Naive thymus-derived CD4-positive, alpha-beta T cell (primary cell): ENCODE measurements around the gene ARPC2. TPM values are rescaled to one million over a fixed set of nuclear protein-coding genes. Genes with fewer than 3 reads are reported as not detected.

Experiments used
- ATAC-seq: fragments of 150-1000 bp; cut with Tn5 transposase; 2 replicates; pipeline ENCODE4 v1.10.0; 2021; ENCODE audit warnings: mild to moderate bottlenecking, moderate library complexity
- CTCF ChIA-PET: fragments of 350-600 bp; sonication (Branson Sonifier 250); formaldehyde crosslinking; loops from one replicate; lab custom pipeline; 2021; ENCODE audit warnings: antibody characterized with exemption; lab: Charles Lee
- POLR2A ChIA-PET: fragments of 350-600 bp; sonication (Branson Sonifier 250); formaldehyde crosslinking; loops from one replicate; lab custom pipeline; 2021; ENCODE audit warnings: antibody characterized with exemption, inconsistent platforms; lab: Charles Lee
- DNase-seq, 9 donors: peaks; one replicate each; pipeline versions ENCODE4 v3.0.0 to v3.0.0-alpha.2; 2020 to 2022; ENCODE audit warnings: mixed read lengths in 1 of 9
- H3K27ac ChIP-seq: one replicate; pipeline ENCODE4 v1.7.0; 2013; ENCODE audit warnings: mild to moderate bottlenecking, low read depth, low read length, moderate library complexity
- H3K27me3 ChIP-seq, 2 donors: one replicate each; pipeline ENCODE4 v1.7.0; 2013; ENCODE audit warnings: low read length in 2 of 2, mild to moderate bottlenecking in 2 of 2, moderate library complexity in 2 of 2; ENCODE audit not compliant: control insufficient read depth in 2 of 2, insufficient read depth in 2 of 2
- H3K36me3 ChIP-seq, 3 experiments: 1 replicate in 2 of 3; 2 replicates in 1 of 3; pipeline ENCODE4 v1.7.0; 2013; ENCODE audit warnings: low read length in 3 of 3, mild to moderate bottlenecking in 3 of 3, moderate library complexity in 1 of 3; ENCODE audit not compliant: insufficient read depth in 3 of 3, control insufficient read depth in 2 of 3
- H3K4me1 ChIP-seq, 2 donors: one replicate each; pipeline ENCODE4 v1.7.0; 2013; ENCODE audit warnings: low read length in 2 of 2, mild to moderate bottlenecking in 2 of 2, moderate library complexity in 1 of 2; ENCODE audit not compliant: control insufficient read depth in 2 of 2, insufficient read depth in 2 of 2
- H3K4me3 ChIP-seq: 2 replicates; pipeline ENCODE4 v1.7.0; 2013; ENCODE audit warnings: mild to moderate bottlenecking, low read length
- H3K9me3 ChIP-seq, 3 experiments: 1 replicate in 2 of 3; 2 replicates in 1 of 3; pipeline ENCODE4 v1.7.0; 2013; ENCODE audit warnings: low read length in 3 of 3; ENCODE audit not compliant: control insufficient read depth in 2 of 3
- H3K27ac Mint-ChIP-seq, 9 donors: one replicate each; pipeline ENCODE4 v1.8.0; 2020 to 2022; ENCODE audit warnings: mixed read lengths in 9 of 9, mild to moderate bottlenecking in 8 of 9, moderate library complexity in 5 of 9, inconsistent platforms in 2 of 9
- H3K27me3 Mint-ChIP-seq, 5 donors: one replicate each; pipeline ENCODE4 v1.8.0; 2021 to 2022; ENCODE audit warnings: mixed read lengths in 5 of 5, mild to moderate bottlenecking in 1 of 5
- H3K36me3 Mint-ChIP-seq, 5 donors: one replicate each; pipeline ENCODE4 v1.8.0; 2020 to 2022; ENCODE audit warnings: mixed read lengths in 5 of 5, mild to moderate bottlenecking in 3 of 5, inconsistent platforms in 1 of 5
- H3K4me1 Mint-ChIP-seq, 7 donors: one replicate each; pipeline ENCODE4 v1.8.0; 2020 to 2022; ENCODE audit warnings: mixed read lengths in 7 of 7, mild to moderate bottlenecking in 3 of 7, inconsistent platforms in 1 of 7
- H3K4me3 Mint-ChIP-seq, 10 donors: one replicate each; pipeline ENCODE4 v1.8.0; 2020 to 2022; ENCODE audit warnings: mild to moderate bottlenecking in 10 of 10, mixed read lengths in 10 of 10, moderate library complexity in 6 of 10, inconsistent platforms in 2 of 10
- H3K9me3 Mint-ChIP-seq, 11 donors: one replicate each; pipeline ENCODE4 v1.8.0; 2020 to 2022; ENCODE audit warnings: mixed read lengths in 11 of 11, mild to moderate bottlenecking in 4 of 11, inconsistent platforms in 1 of 11, moderate library complexity in 1 of 11
- intact Hi-C, 2 donors: fragments of 100-400 bp; cut with micrococcal nuclease; formaldehyde crosslinking; loops; one replicate each; pipeline ENCODE4 v1.15.1; 2023
- polyA plus RNA-seq, 2 donors: library from polyadenylated mRNA; unstranded; fragments of 300-500 nt; fragmentation: Illumina TruSeq; gene quantifications; one replicate each; pipeline ENCODE4 v1.2.3, GENCODE V29; 2021
- total RNA-seq, 6 experiments: library from RNA in 5 of 6; stranded (reverse) in 5 of 6; gene quantifications; 1 replicate in 5 of 6; 2 replicates in 1 of 6; pipeline ENCODE4 v1.2.3 and lab custom pipeline; 2021 to 2026

Gene ARPC2
- total and polyA plus RNA-seq, 7 experiments from 2014 or later: 330 to 694 (median 477) TPM

DNA sequence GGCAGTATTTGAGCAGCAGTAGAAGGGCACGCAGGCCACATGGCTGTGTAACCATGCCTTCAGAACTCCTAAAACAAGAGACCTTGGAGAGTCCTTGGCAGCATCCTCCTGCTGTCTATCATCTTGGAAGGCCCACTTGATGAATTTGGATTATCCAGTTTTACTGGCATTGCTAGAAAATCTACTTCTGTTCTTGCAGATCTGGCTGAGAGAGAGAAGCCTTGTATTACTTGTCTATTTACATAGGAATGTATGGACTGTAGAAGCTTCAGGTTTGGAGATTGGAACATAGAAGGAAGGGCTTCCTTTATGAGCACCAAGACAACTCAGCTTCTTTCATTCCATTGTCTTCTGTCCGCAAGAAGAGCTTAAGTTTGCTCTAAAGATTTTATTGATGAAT lies 27.7 kb downstream of the ARPC2 start:
- Mint-ChIP-seq H3K9me3 (no peaks in the 10 kb centered on the region), H3K27ac (peak overlapping the region; percentile 0 to 85 (median 39)), H3K4me3 (no peak overlapping the region), H3K4me1 (peaks cover 0 to 28% (median 24%) of the 10 kb centered on the region in 7 donors), H3K27me3 (no peaks in the 10 kb centered on the region), H3K36me3 (peaks cover 4 to 50% (median 24%) of the 10 kb centered on the region in 5 donors)
- peaks cover 49 to 97% (median 66%) of the 10 kb centered on the region in 3 experiments for H3K36me3 ChIP-seq
- no peaks in the 10 kb centered on the region for H3K9me3 ChIP-seq
- no peak for DNase-seq
- POLR2A ChIA-PET: interaction anchor here (0.7 to 1.7 kb wide), 5 partner anchors 18 to 229 kb away, joined by 3 to 5 read pairs (median 3); no protein-coding TSS in a partner anchor
- no peak overlapping the region for H3K4me3 ChIP-seq
- H3K27me3 ChIP-seq: no peaks in the 10 kb centered on the region
- ATAC-seq: no peak
- CTCF ChIA-PET: interaction anchor here (0.6 to 1.3 kb wide), 2 partner anchors 25 to 59 kb away, joined by 3 read pairs; partner anchors contain the start of genes AAMP and PNKD
- H3K4me1 ChIP-seq: peaks cover 4 to 6% of the 10 kb centered on the region in 2 donors
- H3K27ac ChIP-seq: peak overlapping the region; percentile 16
- intact Hi-C loops: no loop called here

DNA sequence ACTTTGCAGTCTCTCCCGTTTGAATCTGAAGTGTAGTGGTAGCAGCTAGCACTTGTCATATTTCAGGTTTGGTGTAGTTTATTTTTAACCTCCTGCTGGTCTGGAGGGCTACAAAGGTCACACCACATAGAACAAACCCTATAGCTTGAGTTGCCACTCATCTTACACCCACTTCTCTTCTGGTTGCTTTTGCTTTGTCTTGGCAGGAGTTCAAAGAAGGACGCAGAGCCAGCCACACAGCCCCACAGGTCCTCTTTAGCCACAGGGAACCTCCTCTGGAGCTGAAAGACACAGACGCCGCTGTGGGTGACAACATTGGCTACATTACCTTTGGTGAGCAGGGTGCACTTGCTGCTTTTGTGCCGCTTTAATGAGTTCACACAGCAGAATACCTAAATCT lies 28.2 kb downstream of the ARPC2 start:
- Mint-ChIP-seq H3K27me3 (no peaks in the 10 kb centered on the region), H3K36me3 (peaks cover 8 to 54% (median 27%) of the 10 kb centered on the region in 5 donors), H3K4me1 (peaks cover 0 to 28% (median 22%) of the 10 kb centered on the region in 7 donors), H3K27ac (peak overlapping the region in 8 of 9 donors; percentile 0 to 85 (median 53)), H3K9me3 (no peaks in the 10 kb centered on the region), H3K4me3 (no peak overlapping the region)
- ATAC-seq (no peak), DNase-seq (no peak)
- peaks cover 55 to 97% (median 72%) of the 10 kb centered on the region in 3 experiments for H3K36me3 ChIP-seq
- H3K27me3 ChIP-seq: no peaks in the 10 kb centered on the region
- peak overlapping the region; percentile 18 for H3K27ac ChIP-seq
- ChIA-PET POLR2A (interaction anchor here (0.7 to 1.7 kb wide), 5 partner anchors 18 to 229 kb away, joined by 3 to 5 read pairs (median 3); no protein-coding TSS in a partner anchor), CTCF (interaction anchor here (1.3 kb wide), 1 partner anchor 60 kb away, joined by 3 read pairs; no protein-coding TSS in a partner anchor)
- no peak overlapping the region for H3K4me3 ChIP-seq
- no peaks in the 10 kb centered on the region for H3K9me3 ChIP-seq
- peaks cover 4 to 6% of the 10 kb centered on the region in 2 donors for H3K4me1 ChIP-seq
- intact Hi-C loops: no loop called here

DNA sequence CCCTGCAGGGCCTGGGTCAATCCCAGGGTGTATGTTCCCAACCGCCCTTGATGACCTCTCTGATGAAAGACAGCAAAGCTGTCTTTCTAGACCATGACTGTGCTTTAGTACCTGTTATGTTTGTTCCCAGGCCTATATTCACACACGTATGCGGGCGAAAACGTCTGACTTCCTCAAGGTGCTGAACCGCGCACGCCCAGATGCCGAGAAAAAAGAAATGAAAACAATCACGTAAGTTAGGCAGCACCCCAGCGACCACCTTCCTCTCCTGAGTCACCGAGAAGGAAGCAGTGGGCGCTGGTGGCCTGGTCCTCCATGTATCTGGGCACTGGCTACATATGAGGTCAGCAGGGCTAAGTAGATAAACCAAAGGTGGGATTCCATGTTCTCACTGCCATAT lies 32.7 kb downstream of the ARPC2 start:
- H3K9me3 Mint-ChIP-seq: no peaks in the 10 kb centered on the region
- DNase-seq: no peak
- H3K36me3 Mint-ChIP-seq: peaks cover 12 to 61% (median 33%) of the 10 kb centered on the region in 5 donors
- H3K9me3 ChIP-seq: no peaks in the 10 kb centered on the region
- peaks cover 69 to 100% (median 71%) of the 10 kb centered on the region in 3 experiments for H3K36me3 ChIP-seq
- CTCF ChIA-PET: no interaction called here
- intact Hi-C loops: no loop called here
- peak overlapping the region in 6 of 9 donors; percentile 14 to 81 (median 55) for H3K27ac Mint-ChIP-seq
- H3K27me3 Mint-ChIP-seq: no peaks in the 10 kb centered on the region
- no peaks in the 10 kb centered on the region for H3K4me1 ChIP-seq
- POLR2A ChIA-PET: interaction anchor here (0.6 kb wide), 1 partner anchor 626 kb away, joined by 6 read pairs; no protein-coding TSS in a partner anchor
- ATAC-seq: no peak
- H3K27me3 ChIP-seq: no peaks in the 10 kb centered on the region
- peaks cover 0 to 16% (median 1%) of the 10 kb centered on the region in 7 donors for H3K4me1 Mint-ChIP-seq
- H3K4me3 ChIP-seq: no peak overlapping the region
- H3K4me3 Mint-ChIP-seq: no peak overlapping the region
- H3K27ac ChIP-seq: peak overlapping the region; percentile 16

DNA sequence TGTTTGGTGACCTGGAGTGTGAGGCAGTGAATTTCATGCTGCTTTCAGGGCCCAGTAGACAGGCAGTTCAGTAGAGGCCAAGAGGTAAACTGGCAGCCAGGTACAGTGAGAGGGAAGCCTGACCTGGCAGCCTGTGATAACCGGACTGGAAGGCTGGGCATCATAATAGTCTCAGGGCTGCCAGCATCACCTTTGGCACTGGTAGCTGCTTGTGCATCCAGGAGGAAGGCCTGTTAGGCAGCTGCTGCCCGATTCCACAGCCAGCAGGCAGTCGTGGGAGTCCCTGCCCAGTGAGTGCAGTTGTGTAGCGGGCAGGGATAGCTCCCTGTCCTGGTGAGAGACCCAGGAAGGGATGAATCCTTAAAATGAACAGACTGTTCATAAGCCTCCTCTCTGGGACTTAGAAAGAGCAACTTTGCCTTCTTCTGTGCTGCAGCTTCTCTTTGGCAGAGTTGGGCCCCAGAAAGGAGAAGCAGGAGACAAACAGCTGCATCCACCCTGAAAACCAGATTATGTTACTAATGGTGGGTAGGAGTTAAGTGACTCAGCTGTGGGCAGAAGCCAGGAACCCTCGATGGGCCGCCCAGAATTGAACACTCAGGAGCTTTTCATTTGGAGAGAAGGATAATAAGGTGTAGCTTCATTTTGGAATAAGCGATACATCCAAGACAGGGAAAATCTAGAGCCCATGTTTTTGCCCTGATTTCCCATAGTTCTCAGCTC lies 35.7 kb downstream of the ARPC2 start:
- H3K9me3 Mint-ChIP-seq: no peaks in the 10 kb centered on the region
- H3K36me3 ChIP-seq: peaks cover 46 to 86% (median 58%) of the 10 kb centered on the region in 3 experiments
- H3K36me3 Mint-ChIP-seq: peaks cover 12 to 56% (median 31%) of the 10 kb centered on the region in 5 donors
- DNase-seq (no peak), ATAC-seq (no peak)
- no peaks in the 10 kb centered on the region for H3K27me3 Mint-ChIP-seq
- peaks cover 5 to 28% (median 8%) of the 10 kb centered on the region in 7 donors for H3K4me1 Mint-ChIP-seq
- ChIA-PET CTCF (interaction anchor here (1.1 to 1.9 kb wide), 2 partner anchors 22 to 67 kb away, joined by 3 to 5 read pairs; no protein-coding TSS in a partner anchor), POLR2A (interaction anchor here (1.3 kb wide), 1 partner anchor 144 kb away, joined by 3 read pairs; no protein-coding TSS in a partner anchor)
- intact Hi-C loops: no loop called here
- H3K4me1 ChIP-seq: peaks cover 0 to 4% of the 10 kb centered on the region in 2 donors
- H3K27ac Mint-ChIP-seq: peak overlapping the region in 7 of 9 donors; percentile 5 to 76 (median 43)
- no peaks in the 10 kb centered on the region for H3K9me3 ChIP-seq
- no peak overlapping the region for H3K4me3 ChIP-seq
- H3K27me3 ChIP-seq: no peaks in the 10 kb centered on the region
- peak overlapping the region; percentile 15 for H3K27ac ChIP-seq
- no peak overlapping the region for H3K4me3 Mint-ChIP-seq

DNA sequence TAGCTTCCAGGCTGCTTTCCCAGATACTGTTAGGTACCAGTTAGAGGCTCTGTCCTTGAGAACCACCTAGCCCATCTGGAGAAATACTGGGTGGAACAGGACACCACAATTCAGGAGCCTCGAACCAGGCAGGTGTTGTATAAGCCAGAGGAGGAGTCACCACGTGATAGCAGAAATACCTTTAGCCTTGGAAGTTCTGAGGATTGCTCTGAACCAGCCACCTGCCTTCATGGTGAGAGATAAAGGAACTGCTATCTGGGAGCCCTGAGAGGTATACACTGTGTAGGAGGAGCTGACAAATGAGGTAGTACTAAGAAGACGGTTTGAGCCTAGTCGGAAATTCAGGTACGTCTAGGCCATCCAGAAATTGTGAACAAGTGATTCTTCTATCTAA lies 36.2 kb downstream of the ARPC2 start:
- Histone ChIP-seq H3K9me3 (no peaks in the 10 kb centered on the region), H3K36me3 (peaks cover 43 to 81% (median 54%) of the 10 kb centered on the region in 3 experiments), H3K4me1 (peaks cover 0 to 7% of the 10 kb centered on the region in 2 donors), H3K27ac (peak overlapping the region; percentile 15), H3K27me3 (no peaks in the 10 kb centered on the region), H3K4me3 (no peak overlapping the region)
- Mint-ChIP-seq H3K36me3 (peaks cover 9 to 53% (median 28%) of the 10 kb centered on the region in 5 donors), H3K27ac (peak overlapping the region in 7 of 9 donors; percentile 21 to 76 (median 43)), H3K4me3 (no peak overlapping the region), H3K4me1 (peaks cover 7 to 29% (median 11%) of the 10 kb centered on the region in 7 donors), H3K9me3 (no peaks in the 10 kb centered on the region), H3K27me3 (no peaks in the 10 kb centered on the region)
- CTCF ChIA-PET: interaction anchor here (1.1 to 1.9 kb wide), 2 partner anchors 22 to 68 kb away, joined by 3 to 5 read pairs; no protein-coding TSS in a partner anchor
- intact Hi-C loops: no loop called here
- POLR2A ChIA-PET: interaction anchor here (0.7 kb wide), 1 partner anchor 624 kb away, joined by 3 read pairs; no protein-coding TSS in a partner anchor
- no peak for ATAC-seq
- no peak for DNase-seq

DNA sequence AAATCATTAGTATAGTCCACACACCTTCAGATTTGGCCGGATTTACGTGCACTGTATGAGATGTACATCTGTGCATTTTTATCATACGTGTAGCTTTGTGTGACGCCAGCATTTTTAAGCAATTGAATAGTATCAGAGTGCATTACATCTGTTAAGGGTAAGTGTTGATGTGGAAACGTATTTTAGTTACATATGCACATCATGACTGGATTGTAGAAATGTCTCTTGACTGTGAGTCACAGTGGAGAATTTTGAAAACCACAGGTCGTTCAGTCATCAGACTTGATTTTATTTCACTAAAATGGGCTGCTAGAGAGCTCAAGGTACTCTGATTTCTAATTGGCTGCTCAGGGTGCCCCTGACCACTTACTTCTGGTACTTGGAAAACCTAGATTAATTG lies 38.5 kb downstream of the ARPC2 start:
- ChIA-PET CTCF (interaction anchor here (1.4 kb wide), 1 partner anchor 15 kb away, joined by 5 read pairs; the partner anchor contains the start of genes AAMP and PNKD), POLR2A (interaction anchor here (1.0 kb wide), 1 partner anchor 12 kb away, joined by 3 read pairs; no protein-coding TSS in a partner anchor)
- Histone ChIP-seq H3K4me3 (no peak overlapping the region), H3K27ac (no peak overlapping the region), H3K27me3 (no peaks in the 10 kb centered on the region), H3K36me3 (peaks cover 24 to 58% (median 33%) of the 10 kb centered on the region in 3 experiments), H3K4me1 (peaks cover 0 to 7% of the 10 kb centered on the region in 2 donors), H3K9me3 (no peaks in the 10 kb centered on the region)
- peaks cover 4 to 36% (median 13%) of the 10 kb centered on the region in 5 donors for H3K36me3 Mint-ChIP-seq
- H3K9me3 Mint-ChIP-seq: no peaks in the 10 kb centered on the region
- H3K4me3 Mint-ChIP-seq: no peak overlapping the region
- intact Hi-C loops: loop anchor here in 1 of 2 donors (5.0 kb wide), 1 partner anchor 88 kb away; the partner anchor contains the start of gene CXCR1
- ATAC-seq: no peak
- peaks cover 7 to 25% (median 17%) of the 10 kb centered on the region in 7 donors for H3K4me1 Mint-ChIP-seq
- H3K27ac Mint-ChIP-seq: peak overlapping the region in 2 of 9 donors; percentile 32
- DNase-seq: no peak
- no peaks in the 10 kb centered on the region for H3K27me3 Mint-ChIP-seq
